Stimulated activated CD8-positive, alpha-beta memory T cell treated with anti-CD3 and anti-CD28 coated beads, Interleukin-7, amount 100 ng/mL, for 1 hour (primary cell): ENCODE data around the gene RPS4Y1.
A peak's percentile ranks its signal among the peaks of the same experiment; 100 is the strongest.
"Not testable (repeated sequence)": the region's sequence is repeated elsewhere in the genome, so short reads cannot be mapped to it uniquely, and the experiment has no call there.

Source experiments
- DNase-seq, 2 donors: peaks; one replicate each; pipeline ENCODE4 v3.0.0-alpha.2; 2020; ENCODE audit warnings: low read depth in 2 of 2

RPS4Y1 gene

GRCh38 chrY:2841471-2841893 is at the start of gene RPS4Y1:
RPS4Y1 (plus strand) TSS chrY:2841602; CDS start chrY:2841625, 23 bp downstream.
- DNase-seq, result peak in 1 of 2 donors; percentile 1

GRCh38 chrY:2796977-2797523 is 44.4 kb upstream of the RPS4Y1 start:
- no peak for DNase-seq

- no peak for DNase-seq
Measured at GRCh38 chrY:2797991-2798390, 43.4 kb upstream of the RPS4Y1 start.

GRCh38 chrY:2800246-2800645 is 41.2 kb upstream of the RPS4Y1 start:
- no peak for DNase-seq

GRCh38 chrY:2817146-2817896 is 24.1 kb upstream of the RPS4Y1 start:
- not testable (repeated sequence) for DNase-seq

GRCh38 chrY:2824471-2824870 is 16.9 kb upstream of the RPS4Y1 start:
- DNase-seq, result no peak

- no peak for DNase-seq
Measured at GRCh38 chrY:2828497-2828896, 12.9 kb upstream of the RPS4Y1 start.

- DNase-seq, result no peak
Measured at GRCh38 chrY:2835230-2835629, 6.2 kb upstream of the RPS4Y1 start.

- DNase-seq, result no peak
Measured at GRCh38 chrY:2837078-2837477, 4.3 kb upstream of the RPS4Y1 start.

- no peak for DNase-seq
Measured at GRCh38 chrY:2837932-2838331, 3.5 kb upstream of the RPS4Y1 start.

GRCh38 chrY:2846791-2847190 is 5.4 kb downstream of the RPS4Y1 start:
- no peak for DNase-seq

GRCh38 chrY:2848384-2848783 is 7.0 kb downstream of the RPS4Y1 start:
- no peak for DNase-seq

- DNase-seq, result no peak
Measured at GRCh38 chrY:2849368-2849767, 8.0 kb downstream of the RPS4Y1 start.

- no peak for DNase-seq
Measured at GRCh38 chrY:2854145-2854774, 12.9 kb downstream of the RPS4Y1 start.

GRCh38 chrY:2857068-2857467 is 15.7 kb downstream of the RPS4Y1 start:
- no peak for DNase-seq

- DNase-seq, result no peak
Measured at GRCh38 chrY:2857686-2858085, 16.3 kb downstream of the RPS4Y1 start.

GRCh38 chrY:2859782-2860181 is 18.4 kb downstream of the RPS4Y1 start:
- no peak for DNase-seq

GRCh38 chrY:2860511-2860910 is 19.1 kb downstream of the RPS4Y1 start:
- no peak for DNase-seq

GRCh38 chrY:2866581-2866980 is 25.2 kb downstream of the RPS4Y1 start:
- DNase-seq, result no peak

- no peak for DNase-seq
Measured at GRCh38 chrY:2867469-2867868, 26.1 kb downstream of the RPS4Y1 start.

- DNase-seq, result no peak
Measured at GRCh38 chrY:2868035-2868607, 26.7 kb downstream of the RPS4Y1 start.

- not testable (repeated sequence) for DNase-seq
Measured at GRCh38 chrY:2872234-2872633, 30.8 kb downstream of the RPS4Y1 start.

GRCh38 chrY:2874211-2874610 is 32.8 kb downstream of the RPS4Y1 start:
- DNase-seq, result no peak
